HG03439 (cell line): ENCODE results near the gene BIRC7.
"Not testable (repeated sequence)": the region's sequence is repeated elsewhere in the genome, so short reads cannot be mapped to it uniquely, and the experiment has no call there.

Experiments used
- ATAC-seq: cut with Tn5 transposase; IDR thresholded peaks from one replicate; pipeline ENCODE4 v1.9.1; 2021; ENCODE audit warnings: mild to moderate bottlenecking, moderate library complexity; ENCODE audit not compliant: unreplicated experiment

BIRC7 gene

GRCh38 chr20:63246490-63247288 is 11.0 kb downstream of the BIRC7 start:
- ATAC-seq = no peak

GRCh38 chr20:63247671-63248228 is 12.0 kb downstream of the BIRC7 start:
- ATAC-seq = no peak

GRCh38 chr20:63248835-63249591 is 13.3 kb downstream of the BIRC7 start:
- ATAC-seq = no peak

GRCh38 chr20:63249891-63250290 is 14.2 kb downstream of the BIRC7 start:
- no peak for ATAC-seq

- ATAC-seq = not testable (repeated sequence)
Measured at GRCh38 chr20:63251350-63251749, 15.6 kb downstream of the BIRC7 start.

- no peak for ATAC-seq
Measured at GRCh38 chr20:63252284-63252711, 16.6 kb downstream of the BIRC7 start.

GRCh38 chr20:63253065-63253437 is 17.3 kb downstream of the BIRC7 start:
- ATAC-seq = no peak

- ATAC-seq = no peak
Measured at GRCh38 chr20:63253438-63254231, 17.9 kb downstream of the BIRC7 start.

GRCh38 chr20:63254232-63254605 is 18.5 kb downstream of the BIRC7 start, which contains the start of gene NKAIN4:
TSS of gene NKAIN4 (minus strand) at chr20:63254463. CDS start at chr20:63254450, 13 bp downstream.
- no peak for ATAC-seq

- no peak for ATAC-seq
Measured at GRCh38 chr20:63254606-63255384, 19.1 kb downstream of the BIRC7 start.

GRCh38 chr20:63255931-63256704 is 20.4 kb downstream of the BIRC7 start:
- no peak for ATAC-seq

- no peak for ATAC-seq
Measured at GRCh38 chr20:63256954-63257353, 21.2 kb downstream of the BIRC7 start.

GRCh38 chr20:63257629-63258028 is 21.9 kb downstream of the BIRC7 start:
- no peak for ATAC-seq

GRCh38 chr20:63258781-63259180 is 23.1 kb downstream of the BIRC7 start:
- ATAC-seq = no peak

- ATAC-seq = no peak
Measured at GRCh38 chr20:63259734-63260460, 24.2 kb downstream of the BIRC7 start.

- ATAC-seq = no peak
Measured at GRCh38 chr20:63260521-63260920, 24.8 kb downstream of the BIRC7 start.

- no peak for ATAC-seq
Measured at GRCh38 chr20:63261060-63261794, 25.5 kb downstream of the BIRC7 start.
